ENCODE results near the gene ZIC5. TPM values are rescaled to one million over a fixed set of nuclear protein-coding genes. Genes with fewer than 3 reads are reported as not detected.

The ZIC5 gene
- total RNA-seq, 2 donors from 2014 or later, result 0.09 to 0.45 TPM

DNA sequence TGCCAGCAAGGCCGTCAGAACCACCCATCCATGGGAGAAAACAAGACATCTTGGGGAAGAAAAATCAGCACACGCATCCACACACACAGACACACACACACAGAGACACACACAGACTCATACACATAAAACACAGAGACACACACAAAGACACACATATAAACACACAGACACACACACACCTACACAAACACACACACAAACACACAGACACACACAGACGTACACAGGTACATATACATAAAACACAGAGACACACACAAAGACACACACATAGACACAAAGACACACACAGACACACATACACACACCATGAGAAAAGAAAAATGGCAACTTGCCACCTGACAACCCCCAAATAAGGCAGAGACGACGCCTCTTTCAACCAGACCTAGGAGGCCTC lies 40.6 kb downstream of the ZIC5 start:
- H3K27me3 ChIP-seq (replicated peaks; ENCODE audit: insufficient read depth), result no peaks in the 10 kb centered on the region
- 85% methylated on average over 5 of the region's 5 CpGs for WGBS
- no peaks in the 10 kb centered on the region for H3K4me1 ChIP-seq (replicated peaks)
- no peak for DNase-seq (ENCODE audit: low spot score)
- H3K27ac ChIP-seq, result no peak overlapping the region
- TF ChIP-seq POLR2A (IDR thresholded peaks at IDR 0.05) (no peak), POLR2AphosphoS5 (IDR thresholded peaks at IDR 0.05) (no peak)
- TF ChIP-seq, protein P1, sequence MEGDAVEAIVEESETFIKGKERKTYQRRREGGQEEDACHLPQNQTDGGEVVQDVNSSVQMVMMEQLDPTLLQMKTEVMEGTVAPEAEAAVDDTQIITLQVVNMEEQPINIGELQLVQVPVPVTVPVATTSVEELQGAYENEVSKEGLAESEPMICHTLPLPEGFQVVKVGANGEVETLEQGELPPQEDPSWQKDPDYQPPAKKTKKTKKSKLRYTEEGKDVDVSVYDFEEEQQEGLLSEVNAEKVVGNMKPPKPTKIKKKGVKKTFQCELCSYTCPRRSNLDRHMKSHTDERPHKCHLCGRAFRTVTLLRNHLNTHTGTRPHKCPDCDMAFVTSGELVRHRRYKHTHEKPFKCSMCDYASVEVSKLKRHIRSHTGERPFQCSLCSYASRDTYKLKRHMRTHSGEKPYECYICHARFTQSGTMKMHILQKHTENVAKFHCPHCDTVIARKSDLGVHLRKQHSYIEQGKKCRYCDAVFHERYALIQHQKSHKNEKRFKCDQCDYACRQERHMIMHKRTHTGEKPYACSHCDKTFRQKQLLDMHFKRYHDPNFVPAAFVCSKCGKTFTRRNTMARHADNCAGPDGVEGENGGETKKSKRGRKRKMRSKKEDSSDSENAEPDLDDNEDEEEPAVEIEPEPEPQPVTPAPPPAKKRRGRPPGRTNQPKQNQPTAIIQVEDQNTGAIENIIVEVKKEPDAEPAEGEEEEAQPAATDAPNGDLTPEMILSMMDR (IDR thresholded peaks at IDR 0.05), result no peak
- H3K4me3 ChIP-seq, result no peak overlapping the region
- intact Hi-C loops (cut with DNase I), result no loop called here
- no peaks in the 10 kb centered on the region for H3K36me3 ChIP-seq
- no peaks in the 10 kb centered on the region for H3K9me3 ChIP-seq

DNA sequence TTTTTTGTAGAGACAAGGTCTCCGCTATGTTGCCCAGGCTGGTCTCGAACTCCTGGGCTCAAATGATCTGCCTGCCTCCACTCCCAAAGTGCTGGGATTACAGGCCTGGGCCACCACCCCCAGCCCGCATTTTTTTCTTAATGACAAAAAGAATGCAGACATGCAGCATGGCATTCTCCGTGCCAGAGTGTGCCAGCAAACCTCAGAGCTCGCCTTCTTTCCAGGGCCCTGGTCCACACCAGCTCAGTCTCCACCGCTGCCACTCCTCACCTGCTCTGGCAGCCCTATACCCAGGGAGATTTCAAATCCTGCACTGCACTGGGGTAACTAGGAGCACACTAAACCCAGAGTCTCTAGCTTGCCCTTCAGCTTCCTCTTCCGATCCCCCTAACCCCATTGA lies 41.7 kb downstream of the ZIC5 start:
- WGBS, result 77% methylated on average over 7 of the region's 7 CpGs
- H3K4me1 ChIP-seq (replicated peaks), result no peaks in the 10 kb centered on the region
- H3K36me3 ChIP-seq, result no peaks in the 10 kb centered on the region
- H3K4me3 ChIP-seq, result no peak overlapping the region
- DNase-seq (ENCODE audit: low spot score), result no peak
- no peak overlapping the region for H3K27ac ChIP-seq
- TF ChIP-seq, protein P1 (IDR thresholded peaks at IDR 0.05), result no peak
- TF ChIP-seq POLR2AphosphoS5 (IDR thresholded peaks at IDR 0.05) (no peak), POLR2A (IDR thresholded peaks at IDR 0.05) (no peak)
- H3K27me3 ChIP-seq (replicated peaks; ENCODE audit: insufficient read depth), result no peaks in the 10 kb centered on the region
- no peaks in the 10 kb centered on the region for H3K9me3 ChIP-seq
- intact Hi-C loops (cut with DNase I), result no loop called here

DNA sequence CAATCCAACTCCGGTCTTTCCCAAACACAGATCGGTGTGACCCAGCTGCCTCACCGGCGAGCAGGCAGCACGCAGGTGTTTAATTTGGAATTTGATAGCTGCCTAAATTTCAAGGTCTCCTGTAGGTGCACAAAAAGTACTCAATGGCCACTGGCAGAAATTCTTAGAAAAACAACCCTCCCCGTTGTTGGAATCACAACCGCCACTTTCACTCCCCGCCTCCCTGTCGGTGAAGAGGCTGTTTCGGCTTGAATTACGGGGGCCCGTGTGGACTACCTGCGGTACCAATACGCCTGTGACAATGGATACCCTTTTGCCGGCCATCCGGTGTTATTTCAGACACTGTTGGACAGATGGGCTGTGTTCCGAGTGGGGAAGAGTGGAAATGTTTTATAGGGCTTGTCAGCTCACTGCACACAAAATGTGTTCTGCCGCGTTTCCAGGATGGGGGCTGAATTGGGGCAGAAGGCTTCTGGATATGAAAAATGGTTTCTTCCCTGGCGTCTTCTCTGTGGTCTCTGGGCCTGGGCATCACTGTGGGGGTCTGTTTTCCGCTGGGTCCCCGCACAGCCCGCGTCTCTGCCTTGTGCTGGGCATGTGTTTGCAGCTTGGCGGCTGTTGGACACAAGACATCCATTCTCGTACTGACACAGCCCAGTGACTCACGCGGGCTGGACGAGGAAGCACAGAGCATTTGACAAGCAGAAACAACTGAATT lies 45.4 kb downstream of the ZIC5 start:
- peak; percentile 20 for DNase-seq (ENCODE audit: low spot score)
- peak overlapping the region in 1 of 2 donors; percentile 8 for H3K4me3 ChIP-seq

DNA sequence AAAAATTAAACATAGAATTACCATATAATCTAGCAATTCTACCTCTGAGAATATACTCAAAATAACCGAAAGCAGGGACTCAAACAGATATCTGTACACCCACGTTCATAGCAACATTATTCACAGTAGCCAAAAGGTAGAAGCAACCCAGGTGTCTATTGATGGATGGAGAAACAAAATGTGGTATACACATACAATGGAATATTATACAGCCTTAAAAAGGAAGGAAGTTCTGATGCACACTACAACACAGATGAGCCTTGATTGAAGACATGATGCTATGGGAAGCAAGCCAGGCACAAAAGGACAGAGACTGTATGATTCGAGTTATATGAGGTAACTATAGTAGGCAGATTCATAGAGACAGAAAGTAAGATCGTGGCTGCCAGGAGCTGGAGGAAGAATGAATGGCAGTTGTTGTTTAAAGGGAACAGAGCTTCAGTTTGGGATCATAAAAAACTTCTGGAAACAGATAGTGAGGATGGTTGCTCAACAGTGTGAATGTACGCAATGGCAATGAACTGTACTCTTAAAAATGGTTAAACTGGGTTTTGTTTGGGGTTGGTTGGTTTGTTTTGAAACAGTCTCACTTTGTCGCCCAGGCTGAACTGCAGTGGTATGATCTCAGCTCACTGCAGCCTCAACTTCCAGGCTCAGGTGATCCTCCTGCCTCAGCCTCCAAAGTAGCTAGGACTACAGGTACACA lies 47.5 kb downstream of the ZIC5 start:
- 90% methylated on average over 6 of the region's 6 CpGs for WGBS
- TF ChIP-seq, protein P1 (IDR thresholded peaks at IDR 0.05), result no peak
- TF ChIP-seq POLR2AphosphoS5 (IDR thresholded peaks at IDR 0.05) (no peak), POLR2A (IDR thresholded peaks at IDR 0.05) (no peak)
- no peaks in the 10 kb centered on the region for H3K4me1 ChIP-seq (replicated peaks)
- H3K36me3 ChIP-seq, result no peaks in the 10 kb centered on the region
- H3K9me3 ChIP-seq, result no peaks in the 10 kb centered on the region
- DNase-seq (ENCODE audit: low spot score), result no peak
- no peak overlapping the region for H3K27ac ChIP-seq
- intact Hi-C loops (cut with DNase I), result no loop called here
- no peak overlapping the region for H3K4me3 ChIP-seq
- no peaks in the 10 kb centered on the region for H3K27me3 ChIP-seq (replicated peaks; ENCODE audit: insufficient read depth)

More for the DNA sequence above, 45.4 kb downstream of the ZIC5 start:
- intact Hi-C loops (cut with DNase I), result no loop called here
- Histone ChIP-seq H3K27me3 (replicated peaks; ENCODE audit: insufficient read depth) (no peaks in the 10 kb centered on the region), H3K9me3 (no peaks in the 10 kb centered on the region), H3K36me3 (no peaks in the 10 kb centered on the region), H3K4me1 (replicated peaks) (no peaks in the 10 kb centered on the region), H3K27ac (no peak overlapping the region)
- WGBS, result 31% methylated on average over 29 of the region's 29 CpGs
- TF ChIP-seq POLR2A (IDR thresholded peaks at IDR 0.05) (no peak), POLR2AphosphoS5 (IDR thresholded peaks at IDR 0.05) (no peak)
- TF ChIP-seq, protein P1 (IDR thresholded peaks at IDR 0.05), result no peak

Measured in prostate gland (tissue), 2 donors.